SK-N-SH treated with all-trans-retinoic acid at 6 μM for 48 hours (cell line): ENCODE measurements around the gene AHI1.

Source experiments
- ATAC-seq: fragments of 200-7000 bp; cut with Tn5 transposase; 3 replicates; pipeline ENCODE4 v1.9.1; 2020; ENCODE audit warnings: mild to moderate bottlenecking, moderate library complexity
- ARNTL ChIP-seq: fragments of 450-650 bp; formaldehyde crosslinking; IDR thresholded peaks from 2 replicates; pipeline ENCODE4 v1.5.0; 2020; ENCODE audit warnings: low read depth, mild to moderate bottlenecking, moderate library complexity, borderline replicate concordance
- CREB5 ChIP-seq: fragments of 250-450 bp; sonication (Bioruptor Pico); IDR thresholded peaks from 2 replicates; pipeline ENCODE4 v1.5.1; 2020; ENCODE audit warnings: low read depth, mild to moderate bottlenecking, moderate library complexity
- CSDC2 ChIP-seq: fragments of 250-450 bp; sonication (Bioruptor Pico); IDR thresholded peaks from 2 replicates; pipeline ENCODE4 v1.5.0; 2020; ENCODE audit warnings: mild to moderate bottlenecking, moderate library complexity
- ESRRG ChIP-seq: fragments of 250-450 bp; sonication (Bioruptor Pico); IDR thresholded peaks from 2 replicates; pipeline ENCODE4 v1.6.1; 2021; ENCODE audit warnings: mild to moderate bottlenecking
- GLIS3 ChIP-seq: fragments of 250-450 bp; sonication (Bioruptor Pico); IDR thresholded peaks from 2 replicates; pipeline ENCODE4 v1.5.0; 2020; ENCODE audit warnings: mild to moderate bottlenecking, moderate library complexity
- ISL1 ChIP-seq: fragments of 250-450 bp; sonication (Bioruptor Pico); IDR thresholded peaks from 2 replicates; pipeline ENCODE4 v2.1.2; 2022; ENCODE audit warnings: mild to moderate bottlenecking, moderate library complexity
- PATZ1 ChIP-seq: fragments of 250-450 bp; sonication (Bioruptor Pico); IDR thresholded peaks from 2 replicates; pipeline ENCODE4 v1.8.0; 2020; ENCODE audit warnings: mild to moderate bottlenecking, moderate library complexity, borderline replicate concordance
- POU6F1 ChIP-seq: fragments of 250-450 bp; sonication (Bioruptor Pico); IDR thresholded peaks from 2 replicates; pipeline ENCODE4 v1.8.0; 2021; ENCODE audit warnings: low read depth, mild to moderate bottlenecking, moderate library complexity, borderline replicate concordance
- PPARA ChIP-seq: fragments of 250-450 bp; sonication (Bioruptor Pico); IDR thresholded peaks from 2 replicates; pipeline ENCODE4 v1.5.0; 2020; ENCODE audit warnings: mild to moderate bottlenecking, borderline replicate concordance
- RARB ChIP-seq: fragments of 250-450 bp; sonication (Bioruptor Pico); IDR thresholded peaks from 2 replicates; pipeline ENCODE4 v1.8.0; 2021; ENCODE audit warnings: mild to moderate bottlenecking, moderate library complexity
- SNAI2 ChIP-seq: fragments of 250-450 bp; sonication (Bioruptor Pico); IDR thresholded peaks from 2 replicates; pipeline ENCODE4 v1.5.0; 2020; ENCODE audit warnings: mild to moderate bottlenecking, moderate library complexity
- TCF4 ChIP-seq: fragments of 250-450 bp; sonication (Bioruptor Pico); IDR thresholded peaks from 2 replicates; pipeline ENCODE4 v1.8.0; 2021; ENCODE audit warnings: mild to moderate bottlenecking, moderate library complexity, borderline replicate concordance
- TOX ChIP-seq: fragments of 250-450 bp; sonication (Bioruptor Pico); IDR thresholded peaks from 2 replicates; pipeline ENCODE4 v1.8.0; 2021; ENCODE audit warnings: mild to moderate bottlenecking, moderate library complexity, borderline replicate concordance
- TSHZ2 ChIP-seq: fragments of 250-450 bp; sonication (Bioruptor Pico); IDR thresholded peaks from 2 replicates; pipeline ENCODE4 v1.5.0; 2020; ENCODE audit warnings: mild to moderate bottlenecking, moderate library complexity
- ZFP3 ChIP-seq: fragments of 250-450 bp; sonication (Bioruptor Pico); IDR thresholded peaks from 2 replicates; pipeline ENCODE4 v1.5.0; 2020; ENCODE audit warnings: mild to moderate bottlenecking, moderate library complexity
- ZFP30 ChIP-seq: fragments of 450-650 bp; formaldehyde crosslinking; IDR thresholded peaks from 2 replicates; pipeline ENCODE4 v1.5.0; 2022; ENCODE audit warnings: mild to moderate bottlenecking, moderate library complexity
- ZNF565 ChIP-seq: fragments of 450-650 bp; formaldehyde crosslinking; conservative IDR thresholded peaks from 2 replicates; pipeline ENCODE4 v1.5.0; 2020; ENCODE audit warnings: low read depth, mild to moderate bottlenecking, moderate library complexity
- ZNF70 ChIP-seq: fragments of 450-650 bp; formaldehyde crosslinking; IDR thresholded peaks from 2 replicates; pipeline ENCODE4 v1.5.0; 2020; ENCODE audit warnings: mild to moderate bottlenecking, moderate library complexity

AHI1 gene

GRCh38 chr6:135504734-135505133, 7.2 kb upstream of the AHI1 start:
- TF ChIP-seq ESRRG (CRISPR knock-in tag) (no peak), TOX (no peak), GLIS3 (CRISPR knock-in tag) (no peak), ZNF70 (CRISPR knock-in tag) (no peak), CREB5 (no peak), PATZ1 (CRISPR knock-in tag) (no peak), ZFP3 (CRISPR knock-in tag) (no peak), TSHZ2 (CRISPR knock-in tag) (no peak), POU6F1 (CRISPR knock-in tag) (no peak)
- ATAC-seq: no peak

GRCh38 chr6:135503703-135504475, 6.3 kb upstream of the AHI1 start:
- no peak for TF ChIP-seq PPARA (CRISPR knock-in tag)
- TF ChIP-seq ZNF565 (CRISPR knock-in tag): no peak
- TF ChIP-seq TOX: no peak
- TF ChIP-seq POU6F1 (CRISPR knock-in tag): no peak
- no peak for TF ChIP-seq ISL1 (CRISPR knock-in tag)
- no peak for TF ChIP-seq CSDC2 (CRISPR knock-in tag)
- no peak for TF ChIP-seq SNAI2
- no peak for TF ChIP-seq GLIS3 (CRISPR knock-in tag)
- no peak for TF ChIP-seq ARNTL (CRISPR knock-in tag)
- TF ChIP-seq RARB (CRISPR knock-in tag): no peak
- TF ChIP-seq ZFP3 (CRISPR knock-in tag): no peak
- TF ChIP-seq TCF4 (CRISPR knock-in tag): no peak; the same call in 1 of the 2 replicates
- TF ChIP-seq CREB5: no peak
- no peak for TF ChIP-seq TSHZ2 (CRISPR knock-in tag)
- no peak for TF ChIP-seq ZNF70 (CRISPR knock-in tag)
- TF ChIP-seq ZFP30 (CRISPR knock-in tag): no peak
- TF ChIP-seq ESRRG (CRISPR knock-in tag): no peak
- ATAC-seq: no peak
